Keratinocyte (primary cell): ENCODE results near the gene YWHAE. TPM values are rescaled to one million over a fixed set of nuclear protein-coding genes. Genes with fewer than 3 reads are reported as not detected.

ENCODE experiments used
- DNase-seq: peaks from one replicate; pipeline ENCODE4 v3.0.0-alpha.2; 2011; ENCODE audit warnings: low read depth, missing footprints, low spot score
- FAIRE-seq: peaks from 2 replicates; lab custom pipeline; 2011; peaks lifted over from hg19 to GRCh38; lab: Jason Lieb, UNC
- H2AFZ ChIP-seq: 2 replicates; pipeline ENCODE4 v1.6.0; 2012; ENCODE audit warnings: low read length, control low read depth, inconsistent platforms; ENCODE audit not compliant: control insufficient read depth
- H3K27ac ChIP-seq: 2 replicates; pipeline ENCODE4 v1.5.1; 2011; ENCODE audit warnings: low read length; ENCODE audit not compliant: control insufficient read depth, insufficient read depth
- H3K27me3 ChIP-seq: 3 replicates; pipeline ENCODE4 v1.6.0; 2011; ENCODE audit warnings: low read length; ENCODE audit not compliant: control insufficient read depth, insufficient read depth; ENCODE audit errors: extremely low read depth
- H3K36me3 ChIP-seq, 2 experiments: 2 replicates in 1 of 2; 3 replicates in 1 of 2; pipeline ENCODE4 v1.5.1; 2011; ENCODE audit warnings: low read length in 2 of 2, mild to moderate bottlenecking in 1 of 2; ENCODE audit not compliant: control insufficient read depth in 2 of 2, insufficient read depth in 2 of 2; ENCODE audit errors: extremely low read depth in 1 of 2
- H3K4me1 ChIP-seq: 3 replicates; pipeline ENCODE4 v1.5.1; 2011; ENCODE audit warnings: low read length; ENCODE audit not compliant: control insufficient read depth, insufficient read depth; ENCODE audit errors: extremely low read depth
- H3K4me2 ChIP-seq: 3 replicates; pipeline ENCODE4 v1.6.0; 2011; ENCODE audit warnings: low read depth, low read length; ENCODE audit not compliant: control insufficient read depth, insufficient read depth; ENCODE audit errors: extremely low read depth
- H3K4me3 ChIP-seq, 3 experiments: fragments of 200-600 bp in 1 of 3; sonication (generic) in 1 of 3; 2 replicates in 2 of 3; 3 replicates in 1 of 3; pipeline ENCODE4 v1.5.1; 2011 to 2016; ENCODE audit warnings: low read length in 3 of 3, mild to moderate bottlenecking in 3 of 3, control low read depth in 2 of 3, inconsistent platforms in 1 of 3, low read depth in 1 of 3, mixed read lengths in 1 of 3, mixed run types in 1 of 3, moderate library complexity in 1 of 3; ENCODE audit not compliant: control insufficient read depth in 2 of 3, insufficient read depth in 2 of 3; ENCODE audit errors: extremely low read depth in 1 of 3
- H3K79me2 ChIP-seq: 2 replicates; pipeline ENCODE4 v1.6.0; 2012; ENCODE audit warnings: low read length; ENCODE audit not compliant: control insufficient read depth, insufficient read depth
- H3K9ac ChIP-seq: 3 replicates; pipeline ENCODE4 v1.6.0; 2011; ENCODE audit warnings: low read length; ENCODE audit not compliant: control insufficient read depth, insufficient read depth; ENCODE audit errors: extremely low read depth
- H3K9me1 ChIP-seq: 3 replicates; pipeline ENCODE4 v1.6.0; 2011; ENCODE audit warnings: low read length; ENCODE audit not compliant: control insufficient read depth, insufficient read depth; ENCODE audit errors: extremely low read depth
- H3K9me3 ChIP-seq: 2 replicates; pipeline ENCODE4 v1.5.1; 2012; ENCODE audit warnings: low read depth, low read length; ENCODE audit not compliant: control insufficient read depth
- H4K20me1 ChIP-seq: 3 replicates; pipeline ENCODE4 v1.6.0; 2011; ENCODE audit warnings: low read length; ENCODE audit not compliant: control insufficient read depth, insufficient read depth; ENCODE audit errors: extremely low read depth
- CTCF ChIP-seq, 3 experiments: IDR thresholded peaks in 1 of 3; conservative IDR thresholded peaks in 1 of 3; optimal IDR thresholded peaks in 1 of 3; 2 replicates in 2 of 3; 3 replicates in 1 of 3; pipeline versions ENCODE3 to v1.5.1; 2011; ENCODE audit warnings: low read length in 3 of 3, mild to moderate bottlenecking in 3 of 3, moderate library complexity in 2 of 3, control low read depth in 1 of 3, inconsistent platforms in 1 of 3; ENCODE audit not compliant: insufficient read depth in 2 of 3; ENCODE audit errors: extremely low read depth in 1 of 3
- EZH2 ChIP-seq: IDR thresholded peaks from one replicate; pipeline ENCODE4 v1.6.1; 2012; ENCODE audit warnings: inconsistent platforms, mild to moderate bottlenecking, low read length, moderate library complexity
- dilution Hi-C: fragments of 300-500 bp; cut with MboI; formaldehyde crosslinking; loops from one replicate; pipeline ENCODE4 v1.7.0; 2020; ENCODE audit warnings: low sequenced_read_pairs; ENCODE audit not compliant: extremely low pct_ligation_motif_present
- polyA plus RNA-seq, 5 experiments: library from polyadenylated mRNA; depleted of rRNA in 3 of 5; stranded (reverse) in 3 of 5; stranded (forward) in 1 of 5; unstranded in 1 of 5; fragments of >200 nt; gene quantifications; 1 replicate in 1 of 5; 2 replicates in 3 of 5; 3 replicates in 1 of 5; pipeline versions ENCODE4 v1.2.1 to v1.2.3, GENCODE V29; 2011 to 2012; ENCODE audit warnings: missing spikeins in 2 of 5, low read depth in 1 of 5, low replicate concordance in 1 of 5

Gene YWHAE
- polyA plus RNA-seq, 1 donor (not counting 4 experiments of a cell fraction or from before 2014, with no cell fraction given): 739 TPM

- Histone ChIP-seq H3K9ac (no peak overlapping the region), H3K36me3 (no peaks in the 10 kb centered on the region), H3K27ac (no peak overlapping the region), H3K9me1 (no peaks in the 10 kb centered on the region), H3K9me3 (no peaks in the 10 kb centered on the region), H4K20me1 (no peaks in the 10 kb centered on the region), H3K4me3 (no peak overlapping the region), H3K27me3 (peaks cover 28% of the 10 kb centered on the region), H2AFZ (no peak overlapping the region), H3K4me1 (no peaks in the 10 kb centered on the region), H3K79me2 (no peaks in the 10 kb centered on the region), H3K4me2 (no peak overlapping the region)
- FAIRE-seq (no peak), DNase-seq (no peak)
- dilution Hi-C loops: no loop called here
- TF ChIP-seq EZH2: no peak
- TF ChIP-seq CTCF (optimal IDR thresholded peaks at IDR 0.05 in 1 of 3, IDR thresholded peaks at IDR 0.05 in 1 of 3, conservative IDR thresholded peaks at IDR 0.05 in 1 of 3; ENCODE audit: extremely low read depth in 1 of 3, insufficient read depth in 2 of 3, low read length in 3 of 3): no peak
Measured at GRCh38 chr17:1302761-1303160, 97.3 kb downstream of the YWHAE start.

- Histone ChIP-seq H3K4me2 (no peak overlapping the region), H3K9ac (no peak overlapping the region), H3K4me1 (no peaks in the 10 kb centered on the region), H3K4me3 (no peak overlapping the region), H2AFZ (no peak overlapping the region), H4K20me1 (no peaks in the 10 kb centered on the region), H3K79me2 (no peaks in the 10 kb centered on the region), H3K9me1 (no peaks in the 10 kb centered on the region), H3K36me3 (no peaks in the 10 kb centered on the region), H3K27me3 (peaks cover 24% of the 10 kb centered on the region), H3K9me3 (no peaks in the 10 kb centered on the region), H3K27ac (no peak overlapping the region)
- TF ChIP-seq EZH2: no peak
- TF ChIP-seq CTCF (optimal IDR thresholded peaks at IDR 0.05 in 1 of 3, IDR thresholded peaks at IDR 0.05 in 1 of 3, conservative IDR thresholded peaks at IDR 0.05 in 1 of 3; ENCODE audit: extremely low read depth in 1 of 3, insufficient read depth in 2 of 3, low read length in 3 of 3): no peak
- FAIRE-seq (no peak), DNase-seq (no peak)
- dilution Hi-C loops: no loop called here
Measured at GRCh38 chr17:1301546-1301945, 98.5 kb downstream of the YWHAE start.
